Mucosa of stomach (tissue), 1 donor: ENCODE measurements around the gene KCNQ1.

Source experiments
- H3K27me3 ChIP-seq: one replicate; pipeline ENCODE4 v1.7.0; 2013; ENCODE audit warnings: mild to moderate bottlenecking, low read length; ENCODE audit not compliant: control insufficient read depth, insufficient read depth
- H3K36me3 ChIP-seq: one replicate; pipeline ENCODE4 v1.7.0; 2013; ENCODE audit warnings: low read length; ENCODE audit not compliant: control insufficient read depth, insufficient read depth
- H3K4me1 ChIP-seq: one replicate; pipeline ENCODE4 v1.7.0; 2013; ENCODE audit warnings: mild to moderate bottlenecking, low read length; ENCODE audit not compliant: control insufficient read depth, insufficient read depth
- H3K4me3 ChIP-seq: one replicate; pipeline ENCODE4 v1.7.0; 2013; ENCODE audit warnings: low read length
- H3K9ac ChIP-seq: one replicate; pipeline ENCODE4 v1.7.0; 2013; ENCODE audit warnings: mild to moderate bottlenecking, low read length, moderate library complexity
- H3K9me3 ChIP-seq: one replicate; pipeline ENCODE4 v1.7.0; 2013; ENCODE audit warnings: mild to moderate bottlenecking, low read length, moderate library complexity; ENCODE audit not compliant: control insufficient read depth
- donor health status: Pancreatic carcinoma.

KCNQ1 gene

DNA sequence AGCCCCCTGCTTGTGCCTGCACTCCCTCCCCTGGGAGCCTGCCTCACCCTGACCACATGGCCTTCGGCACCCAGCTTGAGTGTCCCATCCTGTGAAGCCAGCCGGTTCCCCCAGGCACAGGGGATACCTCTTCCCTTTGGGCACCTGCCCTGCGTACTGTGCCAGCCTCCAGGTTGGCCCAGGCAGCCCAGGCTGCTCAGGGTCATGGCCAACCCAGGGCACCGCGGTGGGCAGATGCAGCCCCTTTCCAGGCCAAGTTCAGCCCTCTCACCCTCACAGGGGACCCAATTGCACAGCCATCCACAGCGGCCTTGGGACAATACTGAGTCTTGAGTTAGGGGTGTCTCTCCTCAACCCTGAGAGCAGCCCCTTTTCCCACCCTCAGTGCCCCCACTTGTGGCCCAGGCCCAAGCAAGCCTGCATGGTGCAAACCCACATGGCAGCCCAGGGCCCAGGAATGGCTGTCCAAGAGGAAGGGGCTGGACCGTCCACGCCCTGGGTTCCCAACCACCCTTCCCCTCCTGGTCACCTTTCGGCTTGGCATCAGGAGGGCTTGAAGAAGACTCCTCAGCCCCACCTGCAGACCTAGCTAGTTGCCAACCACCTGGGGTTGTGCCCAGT is 353.0 kb downstream of the KCNQ1 start:
- Histone ChIP-seq H3K27me3 (no peaks in the 10 kb centered on the region), H3K9me3 (no peaks in the 10 kb centered on the region), H3K9ac (no peak overlapping the region), H3K4me3 (no peak overlapping the region), H3K4me1 (peaks cover 17% of the 10 kb centered on the region), H3K36me3 (no peaks in the 10 kb centered on the region)

DNA sequence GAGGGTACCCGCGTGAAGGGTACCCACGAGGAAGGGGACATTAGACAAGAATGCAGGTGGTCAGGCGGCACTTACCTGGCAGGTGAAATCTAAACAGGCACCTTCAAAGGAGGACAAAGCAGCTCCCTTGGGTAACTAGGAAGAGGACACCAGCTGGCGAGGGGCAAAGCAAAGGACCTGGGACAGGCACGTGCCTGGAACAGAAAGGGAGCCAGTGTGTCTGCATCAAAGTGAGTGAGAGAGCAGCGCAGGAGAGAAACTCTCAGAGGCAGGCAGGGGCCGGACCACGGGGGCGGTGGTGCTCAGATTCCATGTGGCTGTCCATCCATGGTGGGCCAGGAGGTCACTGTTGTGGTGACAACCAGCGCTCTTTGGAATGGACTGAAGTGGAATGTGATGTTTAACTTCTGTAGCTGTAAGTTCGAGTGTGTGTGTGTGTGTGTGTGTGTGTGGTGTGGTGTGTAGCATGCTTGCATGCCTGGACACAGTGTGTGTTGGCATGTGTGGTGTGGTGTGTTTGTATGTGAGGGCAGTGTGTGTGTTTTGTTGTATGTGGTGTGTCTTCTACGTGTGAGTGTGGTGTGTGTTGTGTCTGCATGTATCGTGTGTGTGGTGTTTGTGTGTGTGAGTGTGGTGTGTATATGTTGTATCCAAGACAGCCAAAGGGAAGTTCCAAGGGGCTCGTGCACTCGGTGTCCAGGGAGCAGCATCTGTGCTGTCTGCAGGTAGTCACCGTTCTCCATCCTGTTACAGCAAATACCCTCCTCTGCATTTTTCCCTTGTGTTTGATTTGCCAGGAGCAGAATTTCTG is 354.3 kb downstream of the KCNQ1 start:
- no peaks in the 10 kb centered on the region for H3K36me3 ChIP-seq

GRCh38 chr11:2799881-2800654 is 355.3 kb downstream of the KCNQ1 start:
- no peak overlapping the region for H3K9ac ChIP-seq
- H3K4me1 ChIP-seq = peaks cover 17% of the 10 kb centered on the region
- no peaks in the 10 kb centered on the region for H3K9me3 ChIP-seq
- no peaks in the 10 kb centered on the region for H3K36me3 ChIP-seq
- H3K4me3 ChIP-seq = no peak overlapping the region
- H3K27me3 ChIP-seq = no peaks in the 10 kb centered on the region

More for the DNA sequence above, 354.3 kb downstream of the KCNQ1 start:
- H3K9ac ChIP-seq = no peak overlapping the region
- no peaks in the 10 kb centered on the region for H3K27me3 ChIP-seq
- peaks cover 17% of the 10 kb centered on the region for H3K4me1 ChIP-seq
- no peak overlapping the region for H3K4me3 ChIP-seq
- no peaks in the 10 kb centered on the region for H3K9me3 ChIP-seq

DNA sequence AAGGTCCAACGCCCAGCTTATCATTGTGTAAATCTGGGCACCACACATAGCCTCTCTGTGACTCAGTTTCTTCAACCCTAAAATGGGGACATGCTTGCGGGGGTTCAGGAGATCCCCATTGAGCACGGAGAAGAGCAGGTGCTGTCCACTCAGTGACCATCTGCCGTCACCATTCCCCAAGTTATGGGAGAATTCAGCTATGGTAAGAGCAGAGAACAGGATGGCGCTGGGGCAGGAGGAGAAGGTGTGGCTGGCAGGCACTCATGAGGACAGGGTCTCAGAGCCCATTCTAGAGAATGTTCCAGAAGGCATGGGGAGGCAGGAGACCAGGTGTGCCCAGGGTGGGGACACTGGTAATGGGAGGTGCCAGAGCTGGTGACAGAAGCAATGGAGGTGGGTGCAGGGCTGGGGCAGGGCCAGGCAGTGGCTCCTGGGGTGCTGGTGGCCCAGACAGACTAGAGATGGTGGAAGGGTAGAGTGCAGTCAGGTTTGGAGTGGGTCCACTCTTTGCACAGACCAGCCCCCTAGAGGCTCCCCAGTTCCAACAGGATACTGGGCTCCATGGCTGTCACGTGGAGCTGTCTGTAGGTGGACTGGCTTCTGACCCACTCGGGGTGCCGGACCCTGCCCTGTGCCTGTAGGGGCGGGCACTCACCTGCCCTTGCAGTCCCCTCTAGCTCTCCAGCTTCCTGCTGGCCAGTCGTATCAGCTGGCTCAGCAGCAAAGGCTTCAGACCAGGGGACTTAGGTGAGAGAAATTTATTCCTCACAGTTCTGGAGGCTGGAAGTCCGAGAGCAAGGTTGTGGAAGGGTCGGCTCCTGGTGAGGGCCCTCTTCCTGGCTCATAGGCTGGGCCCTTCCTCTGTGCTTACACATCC is 356.1 kb downstream of the KCNQ1 start:
- no peak overlapping the region for H3K4me3 ChIP-seq
- H3K4me1 ChIP-seq = peaks cover 17% of the 10 kb centered on the region
- H3K9me3 ChIP-seq = no peaks in the 10 kb centered on the region
- no peaks in the 10 kb centered on the region for H3K27me3 ChIP-seq
- no peak overlapping the region for H3K9ac ChIP-seq
- H3K36me3 ChIP-seq = no peaks in the 10 kb centered on the region

- H3K4me3 ChIP-seq = no peak overlapping the region
- H3K27me3 ChIP-seq = no peaks in the 10 kb centered on the region
- H3K9ac ChIP-seq = no peak overlapping the region
- H3K9me3 ChIP-seq = no peaks in the 10 kb centered on the region
- peaks cover 25% of the 10 kb centered on the region for H3K4me1 ChIP-seq
- H3K36me3 ChIP-seq = no peaks in the 10 kb centered on the region
These were observed 357.0 kb downstream of the KCNQ1 start for GRCh38 chr11:2801711-2802388.

- H3K9me3 ChIP-seq = no peaks in the 10 kb centered on the region
- H3K9ac ChIP-seq = no peak overlapping the region
- H3K36me3 ChIP-seq = no peaks in the 10 kb centered on the region
- no peaks in the 10 kb centered on the region for H3K27me3 ChIP-seq
- H3K4me3 ChIP-seq = no peak overlapping the region
- H3K4me1 ChIP-seq = peaks cover 32% of the 10 kb centered on the region
These were observed 357.8 kb downstream of the KCNQ1 start for GRCh38 chr11:2802389-2803185.

GRCh38 chr11:2803186-2804091 is 358.6 kb downstream of the KCNQ1 start:
- no peaks in the 10 kb centered on the region for H3K9me3 ChIP-seq
- H3K4me1 ChIP-seq = peaks cover 38% of the 10 kb centered on the region
- H3K4me3 ChIP-seq = no peak overlapping the region
- H3K9ac ChIP-seq = no peak overlapping the region
- H3K36me3 ChIP-seq = no peaks in the 10 kb centered on the region
- no peaks in the 10 kb centered on the region for H3K27me3 ChIP-seq

- Histone ChIP-seq H3K9ac (no peak overlapping the region), H3K36me3 (no peaks in the 10 kb centered on the region), H3K4me1 (peaks cover 38% of the 10 kb centered on the region), H3K4me3 (no peak overlapping the region), H3K27me3 (no peaks in the 10 kb centered on the region), H3K9me3 (no peaks in the 10 kb centered on the region)
These were observed 359.4 kb downstream of the KCNQ1 start for GRCh38 chr11:2804189-2804588.

GRCh38 chr11:2804701-2805387 is 360.0 kb downstream of the KCNQ1 start:
- H3K27me3 ChIP-seq = no peaks in the 10 kb centered on the region
- H3K4me3 ChIP-seq = no peak overlapping the region
- H3K4me1 ChIP-seq = peaks cover 32% of the 10 kb centered on the region
- H3K9ac ChIP-seq = no peak overlapping the region
- H3K9me3 ChIP-seq = no peaks in the 10 kb centered on the region
- H3K36me3 ChIP-seq = no peaks in the 10 kb centered on the region
